BE2C (cell line): ENCODE data around the gene SMIM22.

Experiments used
- DNase-seq: peaks from one replicate; pipeline ENCODE4 v3.0.0-alpha.2; 2020
- H3K27me3 ChIP-seq: fragments of 250-450 bp; sonication (Bioruptor Pico); 2 replicates; pipeline ENCODE4 v1.5.1; 2020; ENCODE audit warnings: mild to moderate bottlenecking
- H3K36me3 ChIP-seq: fragments of 250-450 bp; sonication (Bioruptor Pico); 2 replicates; pipeline ENCODE4 v1.5.1; 2020; ENCODE audit warnings: mild to moderate bottlenecking
- H3K4me1 ChIP-seq: fragments of 250-450 bp; sonication (Bioruptor Pico); 2 replicates; pipeline ENCODE4 v1.5.1; 2020
- H3K4me3 ChIP-seq: 2 replicates; pipeline ENCODE4 v1.5.1; 2011; ENCODE audit warnings: low read depth, low read length
- H3K9me3 ChIP-seq: fragments of 250-450 bp; sonication (Bioruptor Pico); 2 replicates; pipeline ENCODE4 v1.5.1; 2020
- CTCF ChIP-seq: IDR thresholded peaks from 2 replicates; pipeline ENCODE4 v1.5.1; 2012; ENCODE audit warnings: mild to moderate bottlenecking, low read depth, low read length

Gene SMIM22

GRCh38 chr16:4767872-4768548 lies 27.2 kb upstream of the SMIM22 start:
- Histone ChIP-seq H3K9me3 (no peaks in the 10 kb centered on the region), H3K4me3 (peak overlapping the region; percentile 70)
- no peak for DNase-seq

GRCh38 chr16:4768549-4769305 lies 26.4 kb upstream of the SMIM22 start:
- DNase-seq: peak; percentile 98
- Histone ChIP-seq H3K4me3 (peak overlapping the region; percentile 70), H3K36me3 (peaks cover 2% of the 10 kb centered on the region), H3K9me3 (no peaks in the 10 kb centered on the region), H3K27me3 (no peaks in the 10 kb centered on the region), H3K4me1 (no peaks in the 10 kb centered on the region)
- TF ChIP-seq CTCF: no peak

More at GRCh38 chr16:4767872-4768548, 27.2 kb upstream of the SMIM22 start:
- H3K4me1 ChIP-seq: no peaks in the 10 kb centered on the region
- H3K27me3 ChIP-seq: no peaks in the 10 kb centered on the region
- H3K36me3 ChIP-seq: peaks cover 5% of the 10 kb centered on the region
- no peak for TF ChIP-seq CTCF

- Histone ChIP-seq H3K36me3 (no peaks in the 10 kb centered on the region), H3K4me1 (no peaks in the 10 kb centered on the region), H3K9me3 (no peaks in the 10 kb centered on the region), H3K27me3 (no peaks in the 10 kb centered on the region), H3K4me3 (peak overlapping the region; percentile 70)
- no peak for DNase-seq
- TF ChIP-seq CTCF: no peak
Observed at GRCh38 chr16:4769306-4769638, 25.9 kb upstream of the SMIM22 start.

GRCh38 chr16:4771646-4772045 lies 23.5 kb upstream of the SMIM22 start:
- no peaks in the 10 kb centered on the region for H3K27me3 ChIP-seq

GRCh38 chr16:4772351-4772750 lies 22.8 kb upstream of the SMIM22 start:
- H3K9me3 ChIP-seq: no peaks in the 10 kb centered on the region
- no peak for TF ChIP-seq CTCF
- H3K36me3 ChIP-seq: no peaks in the 10 kb centered on the region
- no peaks in the 10 kb centered on the region for H3K4me1 ChIP-seq
- DNase-seq: no peak
- no peaks in the 10 kb centered on the region for H3K27me3 ChIP-seq
- no peak overlapping the region for H3K4me3 ChIP-seq

More at GRCh38 chr16:4771646-4772045, 23.5 kb upstream of the SMIM22 start:
- H3K4me3 ChIP-seq: no peak overlapping the region
- no peaks in the 10 kb centered on the region for H3K36me3 ChIP-seq
- no peak for TF ChIP-seq CTCF
- DNase-seq: no peak
- H3K4me1 ChIP-seq: no peaks in the 10 kb centered on the region
- H3K9me3 ChIP-seq: no peaks in the 10 kb centered on the region

- Histone ChIP-seq H3K36me3 (no peaks in the 10 kb centered on the region), H3K27me3 (no peaks in the 10 kb centered on the region), H3K4me1 (no peaks in the 10 kb centered on the region), H3K9me3 (no peaks in the 10 kb centered on the region), H3K4me3 (no peak overlapping the region)
- TF ChIP-seq CTCF: no peak
- no peak for DNase-seq
Observed at GRCh38 chr16:4775005-4775404, 20.2 kb upstream of the SMIM22 start.
